Gastrocnemius medialis (tissue), 4 donors: ENCODE data around the gene HIVEP2. TPM values are rescaled to one million over a fixed set of nuclear protein-coding genes. Genes with fewer than 3 reads are reported as not detected.

ENCODE experiments used
- ATAC-seq, 2 donors: fragments of 150-250 bp; one replicate each; pipeline ENCODE4 v1.9.1; 2016
- DNase-seq, 2 donors: peaks; one replicate each; pipeline ENCODE4 v3.0.0-alpha.2; 2019
- H3K27ac ChIP-seq, 4 donors: fragments of 200-600 bp; sonication (generic); 1 replicate in 1 of 4; 2 replicates in 3 of 4; pipeline ENCODE4 v1.5.1; 2016 to 2018; ENCODE audit warnings: mild to moderate bottlenecking in 2 of 4, moderate library complexity in 1 of 4
- H3K27me3 ChIP-seq, 3 donors: fragments of 200-600 bp; sonication (generic) in 2 of 3; 1 replicate in 1 of 3; 2 replicates in 2 of 3; pipeline versions ENCODE4 v1.5.1 to v1.6.0; 2016 to 2019; ENCODE audit warnings: mild to moderate bottlenecking in 1 of 3, moderate library complexity in 1 of 3
- H3K36me3 ChIP-seq, 2 donors: fragments of 200-600 bp; sonication (generic) in 1 of 2; one replicate each; pipeline ENCODE4 v1.5.1; 2017 to 2018
- H3K4me1 ChIP-seq, 2 donors: fragments of 200-600 bp; sonication (generic) in 1 of 2; one replicate each; pipeline ENCODE4 v1.5.1; 2016 to 2017; ENCODE audit warnings: mild to moderate bottlenecking in 2 of 2
- H3K4me3 ChIP-seq, 4 donors: fragments of 200-600 bp; sonication (generic) in 3 of 4; 1 replicate in 1 of 4; 2 replicates in 3 of 4; pipeline ENCODE4 v1.5.1; 2016 to 2019; ENCODE audit warnings: mild to moderate bottlenecking in 2 of 4
- H3K9me3 ChIP-seq, 3 donors: fragments of 200-600 bp; sonication (generic) in 2 of 3; 1 replicate in 1 of 3; 2 replicates in 2 of 3; pipeline ENCODE4 v1.5.1; 2016 to 2019
- POLR2A ChIP-seq, 2 donors: fragments of 450-650 bp; IDR thresholded peaks; one replicate each; pipeline ENCODE4 v1.6.1; 2017; ENCODE audit warnings: antibody characterized with exemption in 2 of 2, mild to moderate bottlenecking in 2 of 2, moderate library complexity in 2 of 2
- in situ Hi-C, 4 donors: fragments of 200-750 bp; cut with MboI; loops; one replicate each; pipeline versions ENCODE4 v1.15.0 to v1.8.0; 2017; ENCODE audit warnings: low sequenced_read_pairs in 4 of 4
- intact Hi-C: fragments of 100-400 bp; cut with DNase I; formaldehyde crosslinking; loops from one replicate; pipeline ENCODE4 v1.15.1; 2023; ENCODE audit warnings: low total_unique reads
- total RNA-seq, 4 donors: library from RNA; depleted of rRNA; stranded (reverse); fragments of >200 nt; gene quantifications; one replicate each; pipeline versions ENCODE4 v1.1.0 to v1.2.3, GENCODE V29; 2016
- TF ChIP-seq, protein P1 (sequence below), 5 experiments: fragments of 450-650 bp in 3 of 5; fragments of 200-600 bp in 2 of 5; sonication (generic) in 2 of 5; IDR thresholded peaks in 4 of 5; conservative IDR thresholded peaks in 1 of 5; 1 replicate in 4 of 5; 2 replicates in 1 of 5; pipeline ENCODE4 v1.5.1; 2016 to 2019; ENCODE audit warnings: antibody characterized with exemption in 5 of 5, mild to moderate bottlenecking in 3 of 5, moderate library complexity in 3 of 5

HIVEP2 gene
- total RNA-seq, 4 donors from 2014 or later = 15.9 to 29.4 (median 25.3) TPM

DNA sequence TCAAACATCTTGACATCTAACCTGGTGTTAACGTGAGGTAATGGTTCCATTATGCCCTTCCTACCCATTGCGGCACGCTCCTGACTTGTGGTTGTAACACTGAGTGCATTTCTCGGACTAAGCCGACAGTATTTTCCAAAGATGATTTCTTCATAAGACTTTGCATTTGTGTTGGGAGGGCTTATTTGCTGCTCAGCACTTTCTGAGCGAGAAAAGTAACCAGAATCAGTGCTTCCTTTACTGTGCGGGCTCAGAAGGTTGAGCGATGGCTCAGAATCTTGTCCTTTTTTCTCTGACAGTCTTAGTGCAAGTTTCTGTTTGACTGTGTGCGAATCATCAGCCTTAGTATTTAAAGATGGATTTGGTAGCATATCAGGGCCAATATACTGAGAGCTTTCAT, 171.7 kb downstream of the HIVEP2 start:
- in situ Hi-C loops = no loop called here
- DNase-seq (no peak), ATAC-seq (no peak)
- no peak overlapping the region for H3K4me3 ChIP-seq
- no peak for TF ChIP-seq POLR2A (IDR thresholded peaks at IDR 0.05)
- TF ChIP-seq, protein P1, sequence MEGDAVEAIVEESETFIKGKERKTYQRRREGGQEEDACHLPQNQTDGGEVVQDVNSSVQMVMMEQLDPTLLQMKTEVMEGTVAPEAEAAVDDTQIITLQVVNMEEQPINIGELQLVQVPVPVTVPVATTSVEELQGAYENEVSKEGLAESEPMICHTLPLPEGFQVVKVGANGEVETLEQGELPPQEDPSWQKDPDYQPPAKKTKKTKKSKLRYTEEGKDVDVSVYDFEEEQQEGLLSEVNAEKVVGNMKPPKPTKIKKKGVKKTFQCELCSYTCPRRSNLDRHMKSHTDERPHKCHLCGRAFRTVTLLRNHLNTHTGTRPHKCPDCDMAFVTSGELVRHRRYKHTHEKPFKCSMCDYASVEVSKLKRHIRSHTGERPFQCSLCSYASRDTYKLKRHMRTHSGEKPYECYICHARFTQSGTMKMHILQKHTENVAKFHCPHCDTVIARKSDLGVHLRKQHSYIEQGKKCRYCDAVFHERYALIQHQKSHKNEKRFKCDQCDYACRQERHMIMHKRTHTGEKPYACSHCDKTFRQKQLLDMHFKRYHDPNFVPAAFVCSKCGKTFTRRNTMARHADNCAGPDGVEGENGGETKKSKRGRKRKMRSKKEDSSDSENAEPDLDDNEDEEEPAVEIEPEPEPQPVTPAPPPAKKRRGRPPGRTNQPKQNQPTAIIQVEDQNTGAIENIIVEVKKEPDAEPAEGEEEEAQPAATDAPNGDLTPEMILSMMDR (IDR thresholded peaks at IDR 0.05 in 4 of 5, conservative IDR thresholded peaks at IDR 0.05 in 1 of 5) = no peak
- no peaks in the 10 kb centered on the region for H3K4me1 ChIP-seq
- no peak overlapping the region for H3K27ac ChIP-seq
- H3K27me3 ChIP-seq = no peaks in the 10 kb centered on the region
- no peaks in the 10 kb centered on the region for H3K9me3 ChIP-seq
- intact Hi-C loops = no loop called here
- H3K36me3 ChIP-seq = peaks cover 0 to 56% of the 10 kb centered on the region in 2 donors

DNA sequence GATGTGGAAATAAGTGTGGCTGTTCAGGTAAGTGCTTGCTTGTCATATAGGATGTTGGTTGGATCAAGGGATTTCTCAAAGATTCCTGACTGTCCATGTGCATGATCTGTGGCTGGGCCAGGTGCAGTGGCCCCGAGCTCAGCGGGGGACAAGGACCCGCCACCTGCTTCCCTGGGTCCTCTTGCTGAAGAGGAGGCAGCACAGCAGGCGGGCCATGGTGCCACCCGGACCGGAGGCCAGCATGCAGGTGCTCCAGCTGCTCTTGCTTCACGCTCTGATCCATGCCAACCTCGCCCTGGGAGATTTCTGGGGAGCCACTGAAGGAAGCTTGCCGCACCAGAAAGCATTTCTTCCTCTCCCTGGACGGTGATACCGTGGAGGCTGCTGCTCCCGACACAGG, 173.8 kb downstream of the HIVEP2 start:
- in situ Hi-C loops (no loop called here), intact Hi-C loops (no loop called here)
- no peak for ATAC-seq
- TF ChIP-seq, protein P1 (IDR thresholded peaks at IDR 0.05 in 4 of 5, conservative IDR thresholded peaks at IDR 0.05 in 1 of 5) = no peak
- no peak for TF ChIP-seq POLR2A (IDR thresholded peaks at IDR 0.05)
- Histone ChIP-seq H3K4me3 (no peak overlapping the region), H3K4me1 (no peaks in the 10 kb centered on the region), H3K36me3 (peaks cover 2 to 62% of the 10 kb centered on the region in 2 donors), H3K9me3 (no peaks in the 10 kb centered on the region), H3K27me3 (no peaks in the 10 kb centered on the region), H3K27ac (no peak overlapping the region)
- no peak for DNase-seq

DNA sequence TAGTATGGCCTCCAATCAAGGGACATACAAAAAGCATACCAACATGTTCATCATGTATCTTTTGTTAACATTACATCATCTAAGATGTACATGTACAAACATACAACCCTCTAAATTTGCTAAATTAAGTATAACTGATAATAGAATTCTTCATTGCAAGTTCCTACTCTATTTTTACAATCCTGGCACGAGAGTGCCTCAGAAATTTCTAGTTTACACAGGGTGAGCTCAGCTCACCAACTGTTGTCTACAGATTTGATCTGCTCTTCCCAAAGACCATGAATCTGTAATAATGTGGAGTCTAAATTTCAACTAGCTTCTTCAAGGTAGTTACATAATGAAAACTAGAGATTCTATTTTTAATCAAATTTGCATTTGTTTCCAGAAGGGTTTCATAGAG, 179.7 kb downstream of the HIVEP2 start:
- TF ChIP-seq, protein P1 (IDR thresholded peaks at IDR 0.05 in 4 of 5, conservative IDR thresholded peaks at IDR 0.05 in 1 of 5) = no peak
- TF ChIP-seq POLR2A (IDR thresholded peaks at IDR 0.05) = no peak
- H3K36me3 ChIP-seq = peaks cover 2 to 34% of the 10 kb centered on the region in 2 donors
- H3K27me3 ChIP-seq = no peaks in the 10 kb centered on the region
- H3K9me3 ChIP-seq = no peaks in the 10 kb centered on the region
- no peak overlapping the region for H3K4me3 ChIP-seq
- H3K4me1 ChIP-seq = no peaks in the 10 kb centered on the region
- no peak overlapping the region for H3K27ac ChIP-seq
- intact Hi-C loops (no loop called here), in situ Hi-C loops (no loop called here)
- DNase-seq (no peak), ATAC-seq (no peak)

DNA sequence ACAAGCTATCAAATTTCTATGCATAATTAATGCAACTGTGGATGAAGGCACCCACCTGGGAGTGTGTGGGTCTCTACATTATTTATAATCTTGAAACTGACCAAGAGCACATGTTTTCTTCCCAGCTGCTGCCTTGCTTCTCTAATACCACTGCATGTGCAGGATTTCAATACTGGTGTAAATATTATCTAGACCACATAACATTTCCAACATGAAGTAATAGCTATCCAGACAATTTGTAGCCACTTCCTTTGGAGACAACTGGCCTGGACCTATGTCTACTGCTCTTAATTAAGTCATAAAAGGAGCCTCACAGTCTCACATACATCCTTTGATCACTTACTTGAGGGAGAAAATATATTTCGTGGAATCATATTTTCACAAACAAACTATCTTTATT, 180.7 kb downstream of the HIVEP2 start:
- TF ChIP-seq, protein P1 (IDR thresholded peaks at IDR 0.05 in 4 of 5, conservative IDR thresholded peaks at IDR 0.05 in 1 of 5) = no peak
- no peak for TF ChIP-seq POLR2A (IDR thresholded peaks at IDR 0.05)
- DNase-seq = no peak
- H3K4me3 ChIP-seq = no peak overlapping the region
- no peaks in the 10 kb centered on the region for H3K9me3 ChIP-seq
- peaks cover 5 to 35% of the 10 kb centered on the region in 2 donors for H3K36me3 ChIP-seq
- peaks cover 0 to 3% of the 10 kb centered on the region in 2 donors for H3K4me1 ChIP-seq
- in situ Hi-C loops (no loop called here), intact Hi-C loops (no loop called here)
- no peaks in the 10 kb centered on the region for H3K27me3 ChIP-seq
- no peak for ATAC-seq
- no peak overlapping the region for H3K27ac ChIP-seq

DNA sequence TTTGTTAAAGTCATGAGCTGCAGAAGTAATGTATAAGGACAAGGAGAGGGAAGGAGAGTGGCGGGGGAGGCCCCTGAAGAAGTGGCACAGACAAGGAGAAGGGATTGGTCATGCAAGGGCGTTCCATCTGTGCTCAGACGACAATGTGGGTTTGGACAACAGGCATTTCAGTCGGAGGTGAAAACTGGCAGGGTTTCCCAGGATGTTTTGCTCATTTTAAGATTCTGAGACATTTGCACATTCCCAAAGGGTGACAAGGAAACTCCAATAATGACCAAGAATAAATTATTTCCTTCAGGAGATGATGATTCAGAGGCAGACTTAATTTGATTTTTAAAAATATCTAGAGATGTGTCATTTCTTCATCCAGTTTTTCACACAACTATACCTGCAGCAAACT, 181.8 kb downstream of the HIVEP2 start:
- no peak for DNase-seq
- Histone ChIP-seq H3K27me3 (no peaks in the 10 kb centered on the region), H3K4me1 (peaks cover 0 to 3% of the 10 kb centered on the region in 2 donors), H3K27ac (no peak overlapping the region), H3K4me3 (no peak overlapping the region), H3K36me3 (peaks cover 5 to 41% of the 10 kb centered on the region in 2 donors), H3K9me3 (no peaks in the 10 kb centered on the region)
- TF ChIP-seq, protein P1 (IDR thresholded peaks at IDR 0.05 in 4 of 5, conservative IDR thresholded peaks at IDR 0.05 in 1 of 5) = no peak
- TF ChIP-seq POLR2A (IDR thresholded peaks at IDR 0.05) = no peak
- no peak for ATAC-seq
- intact Hi-C loops = no loop called here
- in situ Hi-C loops = no loop called here
